HG02678 (cell line): Measurements from ENCODE around the gene THEMIS.
"Not testable (repeated sequence)": the region's sequence is repeated elsewhere in the genome, so short reads cannot be mapped to it uniquely, and the experiment has no call there.

Experiments used
- ATAC-seq: cut with Tn5 transposase; IDR thresholded peaks from one replicate; pipeline ENCODE4 v1.9.1; 2021; ENCODE audit warnings: mild to moderate bottlenecking, moderate library complexity; ENCODE audit not compliant: unreplicated experiment

THEMIS gene, protein sequence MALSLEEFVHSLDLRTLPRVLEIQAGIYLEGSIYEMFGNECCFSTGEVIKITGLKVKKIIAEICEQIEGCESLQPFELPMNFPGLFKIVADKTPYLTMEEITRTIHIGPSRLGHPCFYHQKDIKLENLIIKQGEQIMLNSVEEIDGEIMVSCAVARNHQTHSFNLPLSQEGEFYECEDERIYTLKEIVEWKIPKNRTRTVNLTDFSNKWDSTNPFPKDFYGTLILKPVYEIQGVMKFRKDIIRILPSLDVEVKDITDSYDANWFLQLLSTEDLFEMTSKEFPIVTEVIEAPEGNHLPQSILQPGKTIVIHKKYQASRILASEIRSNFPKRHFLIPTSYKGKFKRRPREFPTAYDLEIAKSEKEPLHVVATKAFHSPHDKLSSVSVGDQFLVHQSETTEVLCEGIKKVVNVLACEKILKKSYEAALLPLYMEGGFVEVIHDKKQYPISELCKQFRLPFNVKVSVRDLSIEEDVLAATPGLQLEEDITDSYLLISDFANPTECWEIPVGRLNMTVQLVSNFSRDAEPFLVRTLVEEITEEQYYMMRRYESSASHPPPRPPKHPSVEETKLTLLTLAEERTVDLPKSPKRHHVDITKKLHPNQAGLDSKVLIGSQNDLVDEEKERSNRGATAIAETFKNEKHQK

DNA sequence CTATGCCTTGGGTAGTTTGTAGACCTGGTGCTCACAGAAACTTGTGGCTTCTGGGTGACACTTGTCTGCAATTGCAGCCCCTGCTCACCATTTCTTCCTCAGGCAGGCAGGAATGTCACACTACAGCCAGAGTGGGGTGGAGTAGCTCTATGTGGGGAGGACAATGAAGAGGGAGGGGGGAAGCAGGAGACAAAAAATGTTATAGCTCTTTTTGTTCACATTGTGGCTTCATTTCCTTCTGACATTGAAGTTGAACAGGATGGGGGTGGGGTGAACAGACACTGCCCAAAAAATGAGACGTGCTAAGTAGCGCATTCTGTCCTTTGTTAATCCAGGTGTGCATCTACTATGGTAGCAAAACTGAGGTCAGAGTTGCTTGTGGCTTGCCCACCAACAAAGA is at the start of gene THEMIS:
THEMIS (minus strand) TSS at position 124 of the 400 bp plus-strand sequence. CDS start 126 bp downstream, outside the sequence.
- no peak for ATAC-seq

DNA sequence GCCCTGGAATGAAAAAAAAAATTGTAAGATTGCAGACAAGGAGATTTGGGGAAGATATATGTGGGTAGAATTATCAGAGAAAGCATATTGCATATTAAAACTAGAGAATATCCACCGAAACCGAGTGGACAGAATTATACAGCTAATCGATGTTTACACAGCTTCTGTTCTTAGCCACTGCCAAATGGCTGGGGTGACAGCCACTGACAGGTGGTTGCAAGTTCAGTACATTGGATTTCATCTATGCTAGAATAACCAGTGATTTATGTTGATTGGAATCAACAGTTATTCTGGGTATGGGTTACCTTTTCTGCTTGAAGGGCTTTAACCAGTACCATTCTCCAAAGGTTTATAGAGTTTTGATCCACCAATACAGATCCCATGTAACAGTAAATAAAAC is 48.4 kb upstream of the THEMIS start:
- no peak for ATAC-seq

DNA sequence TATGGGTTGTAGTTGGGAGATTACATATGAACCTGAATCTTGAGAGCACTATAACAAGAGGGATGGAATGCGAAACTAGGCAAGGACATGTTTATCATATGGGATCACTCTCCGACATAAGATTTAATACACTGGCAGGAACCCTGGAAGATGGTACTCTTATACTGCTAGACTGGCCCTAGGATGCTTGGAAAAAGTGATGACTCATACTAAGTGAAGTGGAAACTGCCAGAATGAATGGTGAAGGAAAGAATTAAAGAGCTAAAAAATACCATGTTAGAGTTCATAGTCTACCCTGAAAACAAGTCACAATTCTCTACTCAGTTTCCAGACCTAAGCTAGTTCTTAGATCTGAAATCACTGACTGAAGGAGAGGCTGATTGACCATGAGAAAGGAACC is 45.5 kb upstream of the THEMIS start:
- ATAC-seq: no peak

DNA sequence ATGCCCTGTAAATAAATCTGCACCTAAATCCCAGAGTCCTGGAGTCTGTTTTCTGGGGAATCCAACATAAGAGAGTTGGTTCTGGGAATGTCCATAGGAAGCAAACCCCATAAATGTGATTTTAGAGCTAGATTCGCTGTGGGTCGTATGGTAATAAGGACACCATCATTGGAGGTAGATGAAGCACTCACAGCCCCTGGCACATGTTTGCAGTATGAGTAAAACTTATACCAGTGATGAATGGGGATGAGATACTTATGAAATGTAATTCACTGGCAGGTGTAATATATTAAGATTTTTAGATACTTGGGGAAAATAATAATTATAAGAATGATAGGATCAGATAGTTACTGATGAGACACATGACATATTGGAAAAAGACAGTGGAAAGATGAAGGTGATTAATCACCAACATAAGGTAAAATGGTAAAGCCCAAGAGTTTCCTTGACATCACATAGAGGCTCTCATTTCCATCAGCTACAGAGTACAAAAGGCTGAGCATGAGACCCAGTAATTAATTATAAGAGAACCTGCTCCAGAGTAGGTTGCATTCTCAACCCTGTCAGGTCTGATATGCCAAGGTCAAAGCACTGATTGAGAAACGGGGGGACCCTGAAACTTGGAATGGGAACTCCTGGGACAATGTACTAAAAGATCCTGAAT is 44.7 kb upstream of the THEMIS start:
- ATAC-seq: no peak

DNA sequence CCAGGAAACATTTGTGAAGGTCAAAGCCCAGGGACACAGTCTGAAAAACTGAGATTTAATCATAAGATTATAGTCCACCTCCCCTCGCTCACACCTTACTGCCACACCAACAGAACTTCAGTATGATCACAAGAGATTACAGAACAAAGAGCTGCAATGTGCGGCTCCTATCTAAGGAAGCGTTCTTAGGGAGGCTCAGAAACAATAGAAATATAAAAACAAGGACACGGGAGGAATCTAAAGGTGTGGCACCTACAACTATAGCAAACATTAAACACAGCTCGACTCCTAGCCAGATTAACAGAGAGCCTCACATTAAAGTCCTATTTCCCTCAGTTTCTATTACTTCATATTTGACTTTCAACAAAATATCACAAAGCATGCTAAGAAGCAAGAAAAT is 40.4 kb upstream of the THEMIS start:
- ATAC-seq: no peak

DNA sequence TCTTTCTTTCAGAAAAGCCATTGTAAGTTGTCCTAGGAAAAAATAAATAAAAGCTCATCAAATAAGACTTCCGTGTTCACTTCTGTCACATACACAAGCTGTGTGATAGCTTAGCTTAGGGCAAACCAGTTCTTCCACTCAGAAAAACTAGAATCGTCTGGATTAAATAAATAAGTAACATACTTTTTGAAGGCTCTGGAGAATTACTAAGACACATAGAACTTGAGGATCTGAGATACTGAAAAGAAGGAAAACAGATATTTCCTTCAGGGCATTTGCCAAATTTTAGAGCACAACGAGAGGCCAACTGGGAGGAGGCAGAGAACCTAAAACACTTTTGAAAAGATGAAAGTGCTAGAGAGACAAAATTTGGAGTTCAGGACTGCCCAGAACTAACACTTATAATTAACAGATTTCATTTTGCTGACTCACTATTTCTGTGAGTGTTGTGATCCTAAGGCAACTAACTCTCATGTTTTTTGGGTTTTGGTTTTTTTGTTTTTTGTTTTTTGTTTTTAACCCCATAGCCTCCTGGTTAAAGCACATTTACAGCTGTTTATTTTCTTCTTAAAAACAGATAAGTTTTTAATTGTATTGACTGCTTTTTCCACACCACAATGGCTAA is 38.7 kb upstream of the THEMIS start:
- ATAC-seq: no peak

DNA sequence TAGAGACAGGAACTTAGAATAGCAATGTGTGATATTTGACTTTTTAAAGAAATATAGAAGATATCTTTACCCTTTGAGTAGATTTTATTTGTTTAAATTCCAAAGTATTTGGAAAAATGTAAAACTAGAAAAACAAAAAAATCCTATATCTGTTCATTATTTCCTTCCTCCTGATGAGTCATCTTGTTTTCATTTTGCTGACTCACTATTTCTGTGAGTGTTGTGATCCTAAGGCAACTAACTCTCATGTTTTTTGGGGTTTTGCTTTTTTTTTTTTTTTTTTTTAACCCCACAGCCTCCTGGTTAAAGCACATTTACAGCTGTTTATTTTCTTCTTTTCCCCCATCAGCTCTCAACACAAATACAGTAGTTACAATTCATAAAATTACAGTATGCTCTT is 37.8 kb upstream of the THEMIS start:
- ATAC-seq: no peak

DNA sequence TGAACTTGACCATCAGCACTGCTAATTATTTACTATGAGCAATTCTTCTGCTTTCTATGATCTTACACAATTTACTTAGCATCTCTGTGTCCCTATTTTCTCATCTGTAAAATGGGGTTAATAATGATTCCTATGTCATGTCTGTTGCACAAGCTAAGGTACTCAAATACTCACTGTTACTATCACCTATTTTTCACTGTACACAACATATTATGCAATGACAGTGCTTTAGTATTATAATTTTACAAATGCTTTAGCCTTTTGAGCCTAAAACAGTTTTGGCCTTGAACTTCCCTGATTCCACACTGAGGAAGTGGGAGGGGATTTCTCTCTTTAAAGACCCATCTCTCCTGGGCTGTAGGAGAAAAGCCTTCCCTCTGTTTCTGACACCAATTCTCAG is 36.9 kb upstream of the THEMIS start:
- no peak for ATAC-seq

DNA sequence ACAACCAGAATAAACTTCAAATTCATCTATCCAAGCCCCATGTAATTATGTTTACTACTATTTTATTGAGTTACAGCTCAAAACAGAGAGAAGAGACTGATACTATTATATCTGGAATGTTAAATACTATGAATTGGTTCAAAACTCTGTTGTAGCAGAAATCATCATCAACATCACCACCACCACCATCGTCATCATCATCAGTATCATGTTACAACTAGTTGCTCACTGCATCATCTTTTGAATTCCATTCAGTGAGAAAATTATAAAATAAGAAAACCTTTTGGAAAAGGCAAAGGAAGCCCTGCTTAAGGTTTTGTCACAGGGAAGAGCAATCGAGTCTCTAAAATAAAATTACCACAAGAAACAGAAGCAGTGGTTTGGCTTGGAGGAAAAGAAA is 36.2 kb upstream of the THEMIS start:
- ATAC-seq: no peak

DNA sequence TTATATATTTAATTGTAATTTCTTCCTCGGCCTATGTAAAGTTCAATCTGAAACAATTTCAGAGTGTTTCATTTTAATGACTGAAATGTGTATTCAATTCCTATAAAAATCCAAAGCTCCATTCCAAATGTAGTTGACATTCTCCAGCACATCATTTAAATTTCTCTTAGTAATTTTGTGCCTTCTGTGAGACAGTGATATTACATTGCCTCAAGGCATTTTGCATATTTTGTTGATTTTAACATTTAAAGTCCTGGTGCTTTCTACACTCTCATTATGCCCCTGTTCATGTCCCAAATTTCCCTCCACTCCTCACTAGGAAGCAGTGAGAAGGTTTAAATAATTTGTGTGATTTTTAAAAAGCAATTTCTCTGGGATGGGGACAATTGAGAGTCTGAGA is 34.1 kb upstream of the THEMIS start:
- no peak for ATAC-seq

DNA sequence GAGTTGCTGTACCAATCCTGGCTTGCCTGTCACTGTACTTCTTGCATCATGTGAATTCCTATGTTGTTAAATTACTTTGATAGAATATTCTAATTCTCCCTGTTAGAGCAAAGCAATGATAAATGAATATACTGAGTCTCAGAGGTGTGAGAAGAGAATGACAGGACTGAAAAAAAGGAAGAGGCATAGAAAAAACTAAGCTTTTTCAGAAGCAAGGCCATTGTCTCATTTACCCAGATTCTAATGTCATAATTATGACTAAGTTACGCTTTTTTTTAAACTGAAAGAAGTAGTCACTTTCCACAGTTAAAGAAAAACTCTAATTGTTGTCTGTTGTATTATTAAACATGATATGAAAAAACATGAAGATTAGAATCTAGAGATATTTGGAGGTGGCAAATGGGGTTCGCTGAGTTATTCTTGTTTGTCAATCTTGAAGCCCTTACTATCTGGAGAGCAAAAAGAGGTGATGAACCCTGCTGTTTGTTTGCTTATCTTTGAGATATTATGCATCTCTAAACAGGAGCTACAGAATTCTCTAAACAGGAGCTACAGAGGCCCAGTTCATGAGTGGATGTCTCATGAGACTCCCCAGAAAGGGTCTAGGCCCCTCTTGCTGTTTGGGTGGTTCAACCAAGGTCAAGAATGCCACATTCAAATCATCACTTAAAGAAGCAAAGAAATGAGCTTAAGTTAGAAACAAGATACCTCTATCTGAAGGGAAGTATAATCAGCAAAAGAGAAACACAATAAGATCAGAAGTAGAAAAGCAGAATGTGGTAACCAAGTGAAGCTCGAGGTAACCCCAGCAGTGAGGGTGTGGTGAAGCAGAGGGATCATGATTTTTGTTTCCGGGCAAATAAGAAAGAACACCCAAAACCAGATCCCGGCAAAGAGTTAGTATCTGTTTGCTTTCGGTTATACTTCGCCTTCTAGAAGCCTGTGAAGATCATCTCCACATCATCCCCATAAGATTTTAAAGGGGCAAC is 33.3 kb upstream of the THEMIS start:
- no peak for ATAC-seq

DNA sequence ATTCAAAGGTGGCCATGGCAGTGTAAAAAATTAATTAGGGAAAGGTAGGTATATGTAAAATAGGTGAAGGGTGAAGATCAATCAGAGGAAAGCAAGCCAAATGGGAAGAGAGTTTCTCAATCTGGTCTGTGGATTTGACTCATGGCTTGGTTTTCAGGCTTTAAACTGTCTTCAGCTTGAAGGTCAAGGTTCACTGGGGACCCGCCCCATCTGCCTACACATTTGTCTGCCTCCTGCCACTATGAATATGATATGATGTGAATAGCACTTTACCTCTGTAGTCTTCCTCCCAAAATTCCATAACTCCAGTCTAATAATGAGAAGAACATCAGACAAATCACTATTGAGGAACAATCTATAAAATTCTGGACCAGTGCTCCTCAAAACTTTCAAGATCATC is 32.3 kb upstream of the THEMIS start:
- ATAC-seq: no peak

DNA sequence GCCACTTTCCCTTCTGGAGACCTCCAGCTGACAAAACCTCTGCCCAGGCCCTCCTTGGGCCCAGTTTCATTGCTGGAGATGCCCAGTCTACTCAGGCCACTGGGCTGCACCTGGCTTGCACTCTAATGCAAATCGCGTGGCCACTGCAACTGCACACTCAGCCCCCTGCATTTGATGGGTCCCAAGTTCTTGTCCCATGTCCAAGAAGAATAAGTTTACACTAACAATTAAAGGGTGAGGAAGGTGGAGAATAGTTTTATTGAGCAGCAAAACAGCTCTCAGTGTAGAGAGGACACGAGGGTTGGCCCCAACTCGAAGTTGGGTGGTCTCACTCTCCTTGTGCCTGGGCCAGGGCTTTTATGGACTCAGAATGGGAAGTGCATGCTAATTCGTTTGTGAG is 31.9 kb upstream of the THEMIS start:
- no peak for ATAC-seq

DNA sequence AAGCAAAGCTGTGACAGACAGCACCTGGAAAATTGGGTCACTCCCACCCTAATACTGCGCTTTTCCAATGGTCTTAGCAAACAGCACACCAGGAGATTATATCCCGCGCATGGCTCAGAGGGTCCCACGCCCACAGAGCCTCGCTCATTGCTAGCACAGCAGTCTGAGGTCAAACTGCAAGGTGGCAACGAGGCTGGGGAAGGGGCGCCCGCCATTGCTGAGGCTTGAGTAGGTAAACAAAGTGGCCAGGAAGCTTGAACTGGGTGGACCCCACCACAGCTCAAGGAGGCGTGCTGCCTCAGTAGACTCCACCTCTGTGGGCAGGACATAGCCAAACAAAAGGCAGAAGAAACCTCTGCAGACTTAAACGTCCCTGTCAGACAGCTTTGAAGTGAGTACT is 25.6 kb upstream of the THEMIS start:
- ATAC-seq: not testable (repeated sequence)

DNA sequence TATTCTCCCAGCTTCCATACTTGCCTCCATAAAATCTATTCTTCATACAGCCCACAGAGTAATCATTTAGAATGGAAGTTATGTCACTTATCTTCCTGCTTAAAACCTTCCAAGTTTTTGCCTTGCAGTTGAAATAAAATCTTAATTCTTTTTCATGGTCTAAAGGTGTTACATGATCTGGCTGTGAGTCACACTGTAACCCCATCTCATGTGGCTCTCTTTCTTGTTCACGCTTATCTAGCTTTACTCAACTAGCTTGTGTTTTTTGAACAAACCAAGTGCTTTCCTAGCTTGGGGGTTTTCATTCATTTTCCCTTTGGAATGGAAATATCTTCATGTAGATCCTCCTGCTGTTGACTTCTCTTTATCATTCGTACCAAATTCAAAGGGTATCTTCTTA is 23.6 kb upstream of the THEMIS start:
- ATAC-seq: no peak

DNA sequence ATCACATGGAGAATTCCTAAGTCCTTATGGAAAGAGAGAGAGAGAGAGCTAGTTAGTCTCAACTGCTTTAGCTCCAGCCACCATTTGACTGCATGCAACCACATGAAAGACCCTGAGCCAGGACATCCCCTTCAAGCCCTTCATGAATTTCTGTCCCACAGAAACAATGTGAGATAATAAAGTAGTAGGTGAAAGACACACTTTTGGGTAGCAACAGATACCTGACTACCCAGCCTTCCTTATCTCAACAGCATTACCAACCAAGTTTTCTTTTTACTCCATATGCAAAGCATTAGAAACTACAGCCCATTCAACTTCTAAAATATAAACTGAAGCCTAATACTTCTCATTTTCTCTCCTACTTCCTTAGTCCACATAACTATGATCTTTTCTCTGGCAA is 23.2 kb upstream of the THEMIS start:
- no peak for ATAC-seq

DNA sequence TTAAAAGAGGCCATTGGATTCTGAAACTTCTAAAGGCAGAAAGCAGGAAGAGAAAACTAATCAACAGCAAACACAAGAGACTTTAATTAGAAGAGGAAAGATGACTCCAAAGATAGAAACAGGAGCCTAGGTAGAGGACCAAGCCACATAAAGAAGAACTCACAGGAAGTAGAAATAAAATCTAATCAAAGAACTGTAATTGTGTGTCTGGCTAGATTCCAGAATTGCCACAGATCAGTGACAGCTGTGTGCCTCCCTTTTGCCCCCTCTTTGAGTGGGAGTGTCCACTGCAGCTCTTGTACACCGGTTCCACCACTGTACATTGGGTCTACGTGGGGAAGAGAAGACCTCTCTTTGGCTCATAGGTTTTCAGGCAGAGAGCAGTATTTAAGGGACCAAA is 22.3 kb upstream of the THEMIS start:
- ATAC-seq: no peak

DNA sequence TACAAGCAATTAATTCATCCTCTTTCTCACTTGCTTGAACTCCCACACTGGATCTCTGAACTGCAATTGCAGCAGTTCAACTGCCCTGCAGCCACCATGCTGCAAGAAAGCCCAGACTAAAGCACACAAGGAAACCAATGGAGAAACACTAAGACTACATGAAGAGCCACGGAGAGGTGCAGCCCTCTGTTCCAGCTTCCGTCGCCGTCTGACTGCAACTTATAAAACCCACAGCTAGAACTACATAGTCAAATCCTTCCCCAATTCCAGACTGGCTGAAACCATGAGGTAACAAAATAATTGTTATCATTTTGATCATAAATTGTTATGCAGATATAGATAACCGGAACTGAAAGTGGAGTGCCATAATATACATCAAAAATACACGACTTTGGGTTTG is 21.1 kb upstream of the THEMIS start:
- ATAC-seq: no peak

DNA sequence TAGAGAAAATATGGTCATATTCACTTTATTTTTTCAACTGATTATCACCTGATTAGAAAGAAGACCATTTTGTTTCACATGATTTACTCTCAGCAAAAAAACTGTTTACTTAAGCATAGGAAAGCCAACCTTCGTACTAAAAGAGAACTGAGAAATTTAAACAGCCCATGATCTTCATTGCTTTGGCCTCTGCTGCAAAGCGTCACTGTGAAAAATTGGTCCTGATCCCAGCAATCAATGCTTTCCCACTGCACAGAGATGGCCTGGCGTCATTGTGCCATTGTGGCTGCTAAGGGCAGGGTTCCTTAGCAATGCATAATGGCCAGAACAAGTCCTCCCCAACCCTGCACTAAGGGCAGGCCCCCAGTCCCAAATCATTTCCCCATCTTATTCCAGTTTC is 19.9 kb upstream of the THEMIS start:
- no peak for ATAC-seq
